ENCODE results near the gene MAL. TPM values are rescaled to one million over a fixed set of nuclear protein-coding genes. Genes with fewer than 3 reads are reported as not detected.

The MAL gene
- total and polyA plus RNA-seq, 2 of the 8 experiments (the other 6 are each of a cell fraction or from before 2014, with no cell fraction given), result not detected

- no peak overlapping the region for H3K4me3 ChIP-seq (ENCODE audit: extremely low read depth in 1 of 4, insufficient read depth in 2 of 4, low read depth in 3 of 4, low read length in 4 of 4)
- FAIRE-seq, result no peak
- H2BK15ac ChIP-seq (ENCODE audit: low read length), result no peak overlapping the region
- CTCF ChIA-PET (ENCODE audit: partially characterized antibody), result no interaction called here
- H2AFZ ChIP-seq (ENCODE audit: low read length), result no peak overlapping the region
- no peaks in the 10 kb centered on the region for H3K79me2 ChIP-seq (ENCODE audit: control insufficient read depth in 1 of 2, insufficient read depth in 2 of 2, low read length in 2 of 2)
- H4K91ac ChIP-seq (replicated peaks; ENCODE audit: insufficient read length, low read length), result no peak overlapping the region
- H3K23me2 ChIP-seq (ENCODE audit: low read depth, low read length), result no peaks in the 10 kb centered on the region
- no peak overlapping the region for H3K18ac ChIP-seq (ENCODE audit: extremely low read depth, low read length)
- no peak overlapping the region for H3K56ac ChIP-seq (replicated peaks; ENCODE audit: insufficient read length, low read depth, low read length)
- H3K4ac ChIP-seq (replicated peaks; ENCODE audit: insufficient read length, low read depth, low read length), result no peak overlapping the region
- no peak overlapping the region for H4K8ac ChIP-seq (ENCODE audit: extremely low read depth, insufficient read depth, low read length)
- no peak overlapping the region for H2BK5ac ChIP-seq (ENCODE audit: low read depth, low read length)
- H2BK20ac ChIP-seq (ENCODE audit: low read length), result no peak overlapping the region
- no peak overlapping the region for H3K27ac ChIP-seq (ENCODE audit: low read depth, low read length)
- no peak overlapping the region for H2BK120ac ChIP-seq (replicated peaks; ENCODE audit: low read depth, low read length)
- H2AK5ac ChIP-seq (ENCODE audit: low read depth, low read length), result no peak overlapping the region
- H3K9me3 ChIP-seq (ENCODE audit: insufficient read depth in 2 of 2, low read depth in 1 of 2, low read length in 1 of 2), result peaks cover 70 to 90% of the 10 kb centered on the region in 2 experiments
- H3K79me1 ChIP-seq (ENCODE audit: low read depth, low read length), result no peaks in the 10 kb centered on the region
- no peaks in the 10 kb centered on the region for H3K4me1 ChIP-seq (replicated peaks in 1 of 4; ENCODE audit: control insufficient read depth in 3 of 4, insufficient read depth in 4 of 4, low read length in 3 of 4)
- H4K5ac ChIP-seq (ENCODE audit: insufficient read length, low read depth, low read length), result no peak overlapping the region
- H3K36me3 ChIP-seq (ENCODE audit: control insufficient read depth in 2 of 4, insufficient read depth in 4 of 4, low read length in 3 of 4), result no peaks in the 10 kb centered on the region
- 65% methylated on average over 3 of the region's 3 CpGs; no CpG with 5 or more reads in 1 of the 2 experiments for WGBS, 2 experiments (ENCODE audit: extremely low coverage in 1 of 2, insufficient coverage in 1 of 2, insufficient read length in 1 of 2, insufficient replicate concordance in 2 of 2, low coverage in 1 of 2, low lambda C conversion rate in 2 of 2, missing lambda C conversion rate in 1 of 2)
- H4K20me1 ChIP-seq (replicated peaks in 1 of 2; ENCODE audit: control insufficient read depth in 1 of 2, insufficient read depth in 2 of 2, low read length in 2 of 2), result no peaks in the 10 kb centered on the region
- POLR2A ChIA-PET (ENCODE audit: partially characterized antibody), result no interaction called here
- H3K14ac ChIP-seq (ENCODE audit: insufficient read length), result no peak overlapping the region
- no peak overlapping the region for H3K9ac ChIP-seq (replicated peaks in 1 of 4; ENCODE audit: extremely low read depth in 1 of 4, low read depth in 3 of 4, low read length in 3 of 4)
- H3K23ac ChIP-seq (ENCODE audit: insufficient read length), result no peak overlapping the region
- no peaks in the 10 kb centered on the region for H3K27me3 ChIP-seq (replicated peaks in 1 of 4; ENCODE audit: control insufficient read depth in 3 of 4, extremely low read depth in 1 of 4, insufficient read depth in 3 of 4, low read length in 3 of 4)
- H2BK12ac ChIP-seq (ENCODE audit: low read depth, low read length), result no peak overlapping the region
- DNase-seq (ENCODE audit: low read depth in 1 of 2, low spot score in 2 of 2), result no peak
- H3K4me2 ChIP-seq (ENCODE audit: insufficient read depth in 1 of 2, low read depth in 2 of 2, low read length in 2 of 2), result no peak overlapping the region
- TF ChIP-seq GTF2F1 (IDR thresholded peaks at IDR 0.05; ENCODE audit: borderline replicate concordance, low read depth, low read length) (no peak), POU5F1 (IDR thresholded peaks at IDR 0.05; ENCODE audit: low read depth, low read length) (no peak), RBBP5 (IDR thresholded peaks at IDR 0.05; ENCODE audit: borderline replicate concordance, low read depth, low read length) (no peak), JUN (IDR thresholded peaks at IDR 0.05; ENCODE audit: low read depth, low read length) (no peak), NANOG (IDR thresholded peaks at IDR 0.05; ENCODE audit: insufficient read depth, low read depth, low read length, poor library complexity, severe bottlenecking) (no peak), BCL11A (IDR thresholded peaks at IDR 0.05; ENCODE audit: low read depth in 2 of 2, low read length in 2 of 2) (no peak), RNF2 (IDR thresholded peaks at IDR 0.05; ENCODE audit: borderline replicate concordance, low read depth, low read length, missing control alignments, poor library complexity, severe bottlenecking) (no peak), CHD1 (IDR thresholded peaks at IDR 0.05; ENCODE audit: low read depth, low read length) (no peak), RFX5 (IDR thresholded peaks at IDR 0.05; ENCODE audit: borderline replicate concordance, low read depth, low read length) (no peak)
- TF ChIP-seq, protein P1, sequence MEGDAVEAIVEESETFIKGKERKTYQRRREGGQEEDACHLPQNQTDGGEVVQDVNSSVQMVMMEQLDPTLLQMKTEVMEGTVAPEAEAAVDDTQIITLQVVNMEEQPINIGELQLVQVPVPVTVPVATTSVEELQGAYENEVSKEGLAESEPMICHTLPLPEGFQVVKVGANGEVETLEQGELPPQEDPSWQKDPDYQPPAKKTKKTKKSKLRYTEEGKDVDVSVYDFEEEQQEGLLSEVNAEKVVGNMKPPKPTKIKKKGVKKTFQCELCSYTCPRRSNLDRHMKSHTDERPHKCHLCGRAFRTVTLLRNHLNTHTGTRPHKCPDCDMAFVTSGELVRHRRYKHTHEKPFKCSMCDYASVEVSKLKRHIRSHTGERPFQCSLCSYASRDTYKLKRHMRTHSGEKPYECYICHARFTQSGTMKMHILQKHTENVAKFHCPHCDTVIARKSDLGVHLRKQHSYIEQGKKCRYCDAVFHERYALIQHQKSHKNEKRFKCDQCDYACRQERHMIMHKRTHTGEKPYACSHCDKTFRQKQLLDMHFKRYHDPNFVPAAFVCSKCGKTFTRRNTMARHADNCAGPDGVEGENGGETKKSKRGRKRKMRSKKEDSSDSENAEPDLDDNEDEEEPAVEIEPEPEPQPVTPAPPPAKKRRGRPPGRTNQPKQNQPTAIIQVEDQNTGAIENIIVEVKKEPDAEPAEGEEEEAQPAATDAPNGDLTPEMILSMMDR (IDR thresholded peaks at IDR 0.05; ENCODE audit: control extremely low read depth in 1 of 3, insufficient read depth in 1 of 3, low read depth in 1 of 3, low read length in 3 of 3), result no peak
Observed at GRCh38 chr2:94978917-94979316, 46.6 kb upstream of the MAL start.

All from H1 (cell line).